NCI-H146 treated with DMSO at 0.1 percent for 48 hours (cell line): ENCODE measurements around the gene MPRIP.
"Not testable (repeated sequence)": the region's sequence is repeated elsewhere in the genome, so short reads cannot be mapped to it uniquely, and the experiment has no call there.

ENCODE experiments used
- DNase-seq: peaks from one replicate; lab custom pipeline; 2025; ENCODE audit not compliant: unreplicated experiment; lab: John Stamatoyannopoulos, UW

Gene MPRIP

GRCh38 chr17:17142556-17142955 is 100.3 kb downstream of the MPRIP start:
- DNase-seq: no peak

- DNase-seq: no peak
Observed at GRCh38 chr17:17143501-17143900, 101.2 kb downstream of the MPRIP start.

- no peak for DNase-seq
Observed at GRCh38 chr17:17144061-17144460, 101.8 kb downstream of the MPRIP start.

GRCh38 chr17:17144916-17145665 is 102.8 kb downstream of the MPRIP start:
- DNase-seq: no peak

- no peak for DNase-seq
Observed at GRCh38 chr17:17146786-17147406, 104.6 kb downstream of the MPRIP start.

- DNase-seq: no peak
Observed at GRCh38 chr17:17147821-17148220, 105.6 kb downstream of the MPRIP start.

- no peak for DNase-seq
Observed at GRCh38 chr17:17149520-17150447, 107.5 kb downstream of the MPRIP start.

- DNase-seq: no peak
Observed at GRCh38 chr17:17150448-17150800, 108.2 kb downstream of the MPRIP start.

- DNase-seq: no peak
Observed at GRCh38 chr17:17151055-17151454, 108.8 kb downstream of the MPRIP start.

GRCh38 chr17:17151541-17151940 is 109.3 kb downstream of the MPRIP start:
- DNase-seq: no peak

GRCh38 chr17:17151962-17152361 is 109.7 kb downstream of the MPRIP start:
- DNase-seq: no peak

GRCh38 chr17:17152385-17152784 is 110.1 kb downstream of the MPRIP start:
- no peak for DNase-seq

- no peak for DNase-seq
Observed at GRCh38 chr17:17153071-17153470, 110.8 kb downstream of the MPRIP start.

GRCh38 chr17:17153709-17154108 is 111.5 kb downstream of the MPRIP start:
- DNase-seq: no peak

GRCh38 chr17:17154556-17154955 is 112.3 kb downstream of the MPRIP start:
- DNase-seq: no peak

- DNase-seq: no peak
Observed at GRCh38 chr17:17154981-17155380, 112.7 kb downstream of the MPRIP start.

- no peak for DNase-seq
Observed at GRCh38 chr17:17155568-17155967, 113.3 kb downstream of the MPRIP start.

- no peak for DNase-seq
Observed at GRCh38 chr17:17156107-17156506, 113.8 kb downstream of the MPRIP start.

GRCh38 chr17:17156511-17156910 is 114.3 kb downstream of the MPRIP start:
- DNase-seq: no peak

GRCh38 chr17:17157041-17157440 is 114.8 kb downstream of the MPRIP start:
- no peak for DNase-seq

- not testable (repeated sequence) for DNase-seq
Observed at GRCh38 chr17:17158506-17158905, 116.2 kb downstream of the MPRIP start.

GRCh38 chr17:17159571-17159970 is 117.3 kb downstream of the MPRIP start:
- DNase-seq: no peak
